ENCODE results near the gene PERM1. TPM values are rescaled to one million over a fixed set of nuclear protein-coding genes. Genes with fewer than 3 reads are reported as not detected.

Gene PERM1
- total and polyA plus RNA-seq, 9 of the 15 experiments (the other 6 are each of a cell fraction or from before 2014, with no cell fraction given): not detected

GRCh38 chr1:925561-926421, 56.1 kb downstream of the PERM1 start (continued):
- TF ChIP-seq ZNF140 (CRISPR knock-in tag; IDR thresholded peaks at IDR 0.05) (no peak), TEAD1 (CRISPR knock-in tag; IDR thresholded peaks at IDR 0.05) (0 out of 4 replicates have a peak, but pooled peaks of 1 of the 2 experiments have one; percentile 35), ZFPM2 (CRISPR knock-in tag; IDR thresholded peaks at IDR 0.05) (no peak), ARID1B (IDR thresholded peaks at IDR 0.05) (no peak), DNMT1 (IDR thresholded peaks at IDR 0.05) (no peak), RBM34 (IDR thresholded peaks at IDR 0.05; ENCODE audit: borderline replicate concordance, insufficient read depth, low read length) (no peak), ZBTB11 (CRISPR knock-in tag; IDR thresholded peaks at IDR 0.05) (no peak), ZNF143 (CRISPR knock-in tag; IDR thresholded peaks at IDR 0.05) (0 out of 2 replicates have a peak, but pooled peaks have one; percentile 11), BRCA1 (IDR thresholded peaks at IDR 0.05) (no peak), BRCA1 (CRISPR knock-in tag; IDR thresholded peaks at IDR 0.05) (no peak), RNF2 (IDR thresholded peaks at IDR 0.05) (no peak), UBTF (IDR thresholded peaks at IDR 0.05; ENCODE audit: borderline replicate concordance in 1 of 2, low read depth in 2 of 2, low read length in 2 of 2) (peak; percentile 39 to 53; a peak in 1 of 4 replicates), KDM2B (CRISPR knock-in tag; IDR thresholded peaks at IDR 0.05) (peak; percentile 76; the same call in 1 of the 2 replicates), FOXO4 (CRISPR knock-in tag; IDR thresholded peaks at IDR 0.05) (no peak), NBN (IDR thresholded peaks at IDR 0.05; ENCODE audit: low read depth) (no peak), NFIC (IDR thresholded peaks at IDR 0.05) (0 out of 2 replicates have a peak, but pooled peaks have one; percentile 32), ZNF764 (CRISPR knock-in tag; IDR thresholded peaks at IDR 0.05; ENCODE audit: low read depth) (no peak), HMG20A (CRISPR knock-in tag; conservative IDR thresholded peaks at IDR 0.05) (no peak), ZNF395 (CRISPR knock-in tag; IDR thresholded peaks at IDR 0.05) (no peak), TRIM28 (IDR thresholded peaks at IDR 0.05) (no peak)

All from K562 (cell line).